Transverse colon (tissue), 4 donors: ENCODE results near the gene ABCA1. TPM values are rescaled to one million over a fixed set of nuclear protein-coding genes. Genes with fewer than 3 reads are reported as not detected.

Source experiments
- DNase-seq: peaks from one replicate; pipeline ENCODE4 v3.0.0-alpha.2; 2019
- H3K27ac ChIP-seq, 4 donors: fragments of 200-600 bp; sonication (generic); 2 replicates each; pipeline ENCODE4 v1.5.1; 2016 to 2018; ENCODE audit warnings: inconsistent platforms in 4 of 4
- H3K27me3 ChIP-seq: fragments of 200-600 bp; sonication (generic); 2 replicates; pipeline ENCODE4 v1.5.1; 2017; ENCODE audit warnings: inconsistent platforms
- H3K36me3 ChIP-seq, 4 donors: fragments of 200-600 bp; sonication (generic); 2 replicates each; pipeline ENCODE4 v1.5.1; 2017 to 2019; ENCODE audit warnings: inconsistent platforms in 4 of 4
- H3K4me1 ChIP-seq, 4 donors: fragments of 200-600 bp; sonication (generic); 2 replicates each; pipeline ENCODE4 v1.5.1; 2017 to 2020; ENCODE audit warnings: inconsistent platforms in 4 of 4
- H3K4me3 ChIP-seq, 4 donors: fragments of 200-600 bp; sonication (generic); 1 replicate in 1 of 4; 2 replicates in 3 of 4; pipeline versions ENCODE4 v1.5.1 to v1.6.1; 2017 to 2019; ENCODE audit warnings: inconsistent platforms in 4 of 4
- H3K9me3 ChIP-seq, 2 donors: fragments of 200-600 bp; sonication (generic); 2 replicates each; pipeline ENCODE4 v1.5.1; 2017 to 2019; ENCODE audit warnings: inconsistent platforms in 2 of 2
- CTCF ChIP-seq, 5 experiments: fragments of 200-600 bp in 3 of 5; fragments of 450-650 bp in 2 of 5; sonication (generic) in 3 of 5; IDR thresholded peaks; 1 replicate in 2 of 5; 2 replicates in 3 of 5; pipeline ENCODE4 v1.5.1; 2016 to 2017; ENCODE audit warnings: antibody characterized with exemption in 5 of 5, inconsistent platforms in 3 of 5, mild to moderate bottlenecking in 2 of 5, moderate library complexity in 1 of 5
- EP300 ChIP-seq: sonication (generic); formaldehyde crosslinking; IDR thresholded peaks from one replicate; pipeline ENCODE4 v1.6.1; 2017; ENCODE audit warnings: antibody characterized with exemption, low read depth
- POLR2A ChIP-seq: fragments of 450-650 bp; IDR thresholded peaks from one replicate; pipeline ENCODE4 v1.6.1; 2016; ENCODE audit warnings: antibody characterized with exemption, mild to moderate bottlenecking, moderate library complexity
- POLR2AphosphoS5 ChIP-seq, 3 donors: sonication (generic); formaldehyde crosslinking; IDR thresholded peaks; one replicate each; pipeline ENCODE4 v1.6.1; 2016; ENCODE audit warnings: antibody characterized with exemption in 3 of 3
- WGBS, 2 donors: methylation state at CpG; one replicate each; pipeline ENCODE4 v1.1.5; 2018; ENCODE audit warnings: low coverage in 1 of 2; 5-methylcytosine and 5-hydroxymethylcytosine counted together
- in situ Hi-C, 4 donors: fragments of 200-750 bp; cut with MboI; loops; one replicate each; pipeline versions ENCODE4 v1.15.0 to v1.15.1; 2017; ENCODE audit warnings: low sequenced_read_pairs in 3 of 4, low pct_ligation_motif_present in 1 of 4, low pct_unique_long_range_greater_than_20kb in 1 of 4
- intact Hi-C: fragments of 100-400 bp; cut with DNase I; formaldehyde crosslinking; loops from one replicate; pipeline ENCODE4 v1.15.1; 2023; ENCODE audit warnings: low total_unique reads
- total RNA-seq, 4 donors: library from RNA; depleted of rRNA; stranded (reverse); fragments of >200 nt; gene quantifications; one replicate each; pipeline ENCODE4 v1.1.0, GENCODE V29; 2016

Gene ABCA1
- total RNA-seq, 4 donors from 2014 or later, result 20.5 to 67.3 (median 60.5) TPM

DNA sequence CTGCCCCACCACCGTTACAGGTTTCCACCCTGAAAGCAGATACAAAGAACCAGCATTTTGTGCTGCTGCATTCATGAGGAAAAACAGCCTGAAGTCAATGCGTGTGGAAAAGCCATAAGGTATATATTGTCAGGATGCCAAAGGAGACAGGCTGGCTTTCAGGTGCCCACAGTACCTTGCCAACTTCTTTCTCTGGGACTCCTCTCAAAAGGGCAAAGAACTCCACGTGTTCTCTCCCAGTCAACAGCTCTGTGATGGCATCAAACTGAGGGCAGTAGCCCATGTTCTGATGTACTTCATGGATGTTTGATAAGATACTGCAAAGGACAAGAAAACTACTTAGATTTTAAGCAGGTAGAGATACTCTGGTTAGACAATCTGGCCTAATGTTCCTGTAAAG, 139.7 kb downstream of the ABCA1 start:
- TF ChIP-seq CTCF (IDR thresholded peaks at IDR 0.05) (no peak), POLR2AphosphoS5 (IDR thresholded peaks at IDR 0.05) (no peak), POLR2A (no peak), EP300 (no peak)
- Histone ChIP-seq H3K4me1 (no peaks in the 10 kb centered on the region), H3K27me3 (no peaks in the 10 kb centered on the region), H3K9me3 (no peaks in the 10 kb centered on the region), H3K4me3 (no peak overlapping the region), H3K36me3 (peaks cover 0 to 97% (median 49%) of the 10 kb centered on the region in 4 donors), H3K27ac (no peak overlapping the region)
- no peak for DNase-seq
- in situ Hi-C loops (loop anchor here in 1 of 4 donors (25.0 kb wide), 1 partner anchor 624 kb away; no protein-coding TSS in a partner anchor), intact Hi-C loops (no loop called here)
- 86 to 100% methylated on average over 1 to 3 of the region's 3 CpGs for WGBS, 2 donors

DNA sequence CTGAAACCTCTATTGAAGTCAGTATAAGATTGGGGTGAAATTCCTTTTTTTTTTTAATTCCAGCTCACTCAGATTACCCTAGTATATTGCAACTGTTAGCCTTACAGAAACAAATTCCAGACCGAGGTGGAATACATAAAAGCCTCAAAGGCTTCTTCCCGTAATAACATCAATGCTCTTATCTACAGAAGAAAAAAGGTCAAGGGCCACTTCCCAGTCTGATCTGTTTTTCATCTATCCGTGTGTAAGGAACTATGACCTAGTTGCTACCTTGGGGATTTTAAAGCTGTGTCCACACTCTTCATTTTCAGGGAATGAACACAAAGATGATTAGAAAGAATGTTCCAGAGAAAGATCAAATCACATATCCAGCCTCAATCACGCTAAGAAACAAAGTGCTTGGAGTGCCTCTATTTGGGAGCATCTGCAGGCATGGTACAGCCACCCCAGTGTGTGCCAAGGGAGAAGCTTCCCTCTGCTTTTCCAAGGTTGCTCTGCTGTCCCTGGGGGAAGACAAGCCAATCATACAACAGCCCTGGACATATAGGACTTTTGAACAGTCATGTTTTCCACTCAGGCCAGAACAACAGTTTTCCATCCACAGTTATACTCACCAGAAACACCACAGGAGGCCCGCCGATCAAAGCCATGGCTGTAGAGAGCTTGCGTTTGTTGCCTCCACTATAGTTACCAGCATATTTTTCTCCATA, 140.5 kb downstream of the ABCA1 start:
- intact Hi-C loops, result no loop called here

DNA sequence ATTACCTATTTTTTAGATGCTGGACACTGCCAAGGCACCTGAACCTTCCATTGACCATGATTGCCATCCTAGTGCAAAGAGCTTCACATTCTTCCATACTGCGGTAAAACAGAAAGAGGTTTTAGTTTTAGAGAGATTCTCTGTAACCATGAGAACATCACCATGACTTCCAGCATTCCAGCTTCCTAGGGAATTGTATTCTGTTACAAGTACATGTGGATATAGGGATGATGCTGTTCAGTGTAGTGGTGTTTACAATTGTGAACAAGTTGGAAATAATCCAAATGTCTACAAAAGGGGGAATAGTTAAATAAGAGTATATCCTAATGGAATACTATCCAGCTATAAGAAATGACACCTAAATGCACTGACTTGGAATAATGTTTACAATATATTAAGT, 141.7 kb downstream of the ABCA1 start:
- no peaks in the 10 kb centered on the region for H3K4me1 ChIP-seq
- H3K4me3 ChIP-seq, result no peak overlapping the region
- in situ Hi-C loops (loop anchor here in 1 of 4 donors (25.0 kb wide), 1 partner anchor 626 kb away; no protein-coding TSS in a partner anchor), intact Hi-C loops (no loop called here)
- DNase-seq, result no peak
- 83 to 100% methylated on average over 1 of the region's 1 CpG for WGBS, 2 donors
- no peak overlapping the region for H3K27ac ChIP-seq
- no peak for TF ChIP-seq CTCF (IDR thresholded peaks at IDR 0.05)
- no peaks in the 10 kb centered on the region for H3K27me3 ChIP-seq
- no peaks in the 10 kb centered on the region for H3K9me3 ChIP-seq
- peaks cover 0 to 81% (median 42%) of the 10 kb centered on the region in 4 donors for H3K36me3 ChIP-seq

More for the DNA sequence above, 140.5 kb downstream of the ABCA1 start:
- no peak for TF ChIP-seq POLR2AphosphoS5 (IDR thresholded peaks at IDR 0.05)
- TF ChIP-seq EP300, result no peak
- in situ Hi-C loops, result loop anchor here in 1 of 4 donors (25.0 kb wide), 1 partner anchor 625 kb away; no protein-coding TSS in a partner anchor
- no peaks in the 10 kb centered on the region for H3K9me3 ChIP-seq
- no peaks in the 10 kb centered on the region for H3K27me3 ChIP-seq
- H3K27ac ChIP-seq, result no peak overlapping the region
- H3K4me3 ChIP-seq, result no peak overlapping the region
- 63 to 65% methylated on average over 7 of the region's 7 CpGs for WGBS, 2 donors
- DNase-seq, result no peak
- no peaks in the 10 kb centered on the region for H3K4me1 ChIP-seq
- H3K36me3 ChIP-seq, result peaks cover 0 to 92% (median 47%) of the 10 kb centered on the region in 4 donors

GRCh38 chr9:104784098-104784497, 143.9 kb downstream of the ABCA1 start:
- Histone ChIP-seq H3K27me3 (no peaks in the 10 kb centered on the region), H3K4me3 (no peak overlapping the region), H3K9me3 (no peaks in the 10 kb centered on the region), H3K36me3 (peaks cover 0 to 61% (median 32%) of the 10 kb centered on the region in 4 donors), H3K4me1 (no peaks in the 10 kb centered on the region), H3K27ac (no peak overlapping the region)
- in situ Hi-C loops, result loop anchor here in 1 of 4 donors (25.0 kb wide), 1 partner anchor 628 kb away; no protein-coding TSS in a partner anchor
- no peak for DNase-seq
- intact Hi-C loops, result no loop called here
- TF ChIP-seq EP300, result no peak
- TF ChIP-seq CTCF (IDR thresholded peaks at IDR 0.05), result no peak
- TF ChIP-seq POLR2A, result no peak
- no peak for TF ChIP-seq POLR2AphosphoS5 (IDR thresholded peaks at IDR 0.05)
- WGBS, 2 donors, result 62 to 64% methylated on average over 2 of the region's 2 CpGs
